GM21447 (cell line): ENCODE results near the gene SLC13A3.
"Not testable (repeated sequence)": the region's sequence is repeated elsewhere in the genome, so short reads cannot be mapped to it uniquely, and the experiment has no call there.

ENCODE experiments used
- ATAC-seq: cut with Tn5 transposase; IDR thresholded peaks from one replicate; pipeline ENCODE4 v1.9.1; 2021; ENCODE audit not compliant: unreplicated experiment

The SLC13A3 gene

DNA sequence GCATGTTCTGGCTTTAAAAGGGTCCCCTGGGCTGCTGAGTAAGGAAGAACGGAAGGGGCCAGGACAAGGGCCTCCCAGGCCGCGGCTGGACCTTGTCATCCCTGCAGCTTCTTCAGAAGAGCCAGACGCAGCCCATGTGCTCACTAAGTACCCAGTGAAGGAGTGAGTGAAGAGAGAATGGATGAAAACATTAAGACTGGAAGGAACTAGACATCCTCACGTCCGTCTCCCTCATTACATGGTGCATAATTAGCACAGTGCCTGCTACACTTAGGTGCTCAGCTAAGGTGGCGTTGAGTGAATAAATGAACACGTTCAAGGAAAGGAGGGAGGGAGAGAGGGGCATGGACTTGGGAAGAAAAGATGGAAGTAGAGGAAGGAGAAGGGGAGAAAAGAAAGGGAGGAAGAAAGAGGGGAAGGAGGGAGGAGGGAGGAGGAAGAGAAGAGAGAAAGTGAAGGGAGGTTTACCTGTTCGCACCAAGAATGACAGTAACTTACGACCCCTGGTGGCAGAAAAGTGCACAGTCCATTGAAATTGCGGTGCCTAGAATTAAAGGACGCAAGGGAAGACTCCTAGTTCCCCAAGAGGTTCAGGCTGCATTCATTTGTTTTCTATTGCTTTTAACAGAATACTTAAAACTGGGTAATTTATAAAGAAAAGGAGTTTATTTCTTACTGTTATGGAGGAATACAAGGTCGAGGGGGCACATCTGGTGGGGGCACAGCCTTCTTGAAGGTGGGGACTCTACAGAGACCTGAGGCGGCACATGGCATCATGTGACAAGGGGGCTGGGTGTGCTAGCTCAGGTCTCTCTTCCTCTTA lies 30.0 kb upstream of the SLC13A3 start:
- ATAC-seq = no peak

- ATAC-seq = no peak
Observed at GRCh38 chr20:46680684-46681031, 29.4 kb upstream of the SLC13A3 start.

DNA sequence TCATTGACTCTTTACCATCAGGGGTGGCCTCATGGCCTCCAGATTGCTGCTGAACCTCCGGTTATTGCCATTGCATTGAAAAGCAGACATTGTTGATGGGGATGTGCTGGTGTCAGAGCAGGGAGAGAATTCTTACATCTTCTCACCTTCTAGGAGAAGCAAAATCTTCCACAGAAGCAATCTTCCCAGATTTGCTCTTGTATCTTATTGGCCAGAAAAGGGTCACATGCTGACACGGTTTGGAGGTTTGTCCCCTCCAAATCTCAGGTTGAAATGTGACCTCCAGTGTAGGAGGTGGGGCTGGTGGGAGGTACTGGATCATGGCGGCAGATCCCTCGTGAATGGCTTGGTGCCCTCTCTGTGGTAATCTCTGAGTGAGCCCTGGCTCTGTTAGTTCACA lies 27.3 kb upstream of the SLC13A3 start:
- ATAC-seq = no peak

DNA sequence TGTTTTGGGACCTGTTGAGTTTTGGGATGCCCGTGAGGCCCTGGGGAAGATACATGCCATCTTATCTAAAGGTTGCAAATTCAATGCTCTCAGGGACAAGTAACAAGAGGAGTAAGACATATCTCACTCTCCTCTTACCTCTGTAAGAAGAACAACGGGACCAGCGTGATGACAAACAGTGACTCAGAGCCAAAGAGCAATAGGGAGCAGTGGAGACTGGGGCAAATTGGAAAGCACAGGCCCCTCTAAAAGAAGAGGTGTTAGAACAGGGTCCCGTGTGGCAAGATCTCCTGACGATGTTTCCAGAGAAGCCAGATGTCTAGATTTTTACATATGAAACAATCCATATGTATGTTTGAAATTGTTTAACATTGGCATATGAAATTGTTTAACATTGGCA lies 26.3 kb upstream of the SLC13A3 start:
- no peak for ATAC-seq

DNA sequence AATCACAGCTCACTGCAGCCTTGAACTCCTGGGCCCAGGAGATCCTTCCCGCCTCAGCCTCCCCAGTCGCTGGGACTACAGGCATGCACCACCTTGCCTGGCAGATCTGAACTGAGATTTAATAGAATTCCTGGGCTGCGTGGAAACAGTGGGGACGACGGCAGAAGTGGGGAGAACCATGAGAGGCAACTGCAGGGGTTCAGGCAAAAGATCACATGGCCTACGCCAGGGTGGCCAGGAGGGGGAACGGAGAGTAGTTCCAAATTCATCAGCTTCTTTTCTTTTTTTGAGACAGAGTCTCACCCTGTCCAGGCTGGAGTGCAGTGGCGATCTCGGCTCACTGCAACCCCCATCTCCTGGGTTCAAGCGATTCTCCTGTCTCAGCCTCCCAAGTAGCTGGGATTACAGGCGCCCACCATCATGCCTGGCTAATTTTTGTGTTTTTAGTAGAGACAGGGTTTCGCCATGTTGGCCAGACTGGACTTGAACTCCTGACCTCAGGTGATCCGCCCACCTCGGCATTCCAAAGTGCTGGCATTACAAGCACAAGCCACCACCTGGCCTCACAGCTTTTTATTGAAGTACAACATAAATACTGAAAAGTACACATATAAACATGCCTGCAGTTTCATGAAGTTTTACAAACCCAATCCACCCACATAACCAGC lies 25.5 kb upstream of the SLC13A3 start:
- ATAC-seq = not testable (repeated sequence)

DNA sequence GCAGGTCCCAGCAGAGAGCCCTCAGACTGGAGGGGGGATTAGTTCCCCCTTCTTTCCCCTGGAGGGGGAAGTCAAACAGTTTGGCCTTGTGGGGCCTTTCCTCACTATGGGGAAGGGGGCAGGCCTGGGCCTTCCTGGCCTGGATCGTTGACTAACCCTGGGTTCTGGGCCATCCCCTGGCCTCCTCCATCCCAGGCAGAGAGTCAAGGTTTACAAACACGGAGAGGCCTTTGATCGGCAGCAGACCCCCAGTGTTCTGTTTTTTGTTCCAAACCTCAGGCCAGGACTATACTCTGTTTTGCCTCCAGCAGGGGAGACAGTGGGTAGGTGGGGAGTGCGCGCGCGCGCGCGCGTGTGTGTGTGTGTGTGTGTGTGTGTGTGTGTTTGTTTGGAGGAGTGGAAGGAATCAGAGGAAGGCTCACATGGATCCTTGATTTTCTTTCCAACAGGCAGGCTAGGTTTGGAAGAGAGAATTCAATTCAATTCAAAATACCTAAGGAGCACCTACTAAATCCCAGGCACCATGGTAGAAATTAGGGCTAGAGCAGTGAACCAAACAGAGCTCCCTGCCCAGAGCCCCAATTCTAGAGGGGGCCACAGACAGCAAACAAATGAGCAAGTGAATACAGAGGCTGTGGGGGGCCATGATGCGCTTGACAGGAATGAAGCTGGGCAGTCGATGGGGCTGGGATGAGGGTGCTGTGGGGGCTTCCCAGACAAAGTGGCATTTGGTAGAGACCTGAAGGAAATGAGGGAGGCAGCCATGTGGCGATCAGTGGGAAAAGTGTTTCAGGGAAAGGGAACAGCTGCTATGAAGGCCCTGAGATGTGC lies 23.2 kb upstream of the SLC13A3 start:
- ATAC-seq = no peak

DNA sequence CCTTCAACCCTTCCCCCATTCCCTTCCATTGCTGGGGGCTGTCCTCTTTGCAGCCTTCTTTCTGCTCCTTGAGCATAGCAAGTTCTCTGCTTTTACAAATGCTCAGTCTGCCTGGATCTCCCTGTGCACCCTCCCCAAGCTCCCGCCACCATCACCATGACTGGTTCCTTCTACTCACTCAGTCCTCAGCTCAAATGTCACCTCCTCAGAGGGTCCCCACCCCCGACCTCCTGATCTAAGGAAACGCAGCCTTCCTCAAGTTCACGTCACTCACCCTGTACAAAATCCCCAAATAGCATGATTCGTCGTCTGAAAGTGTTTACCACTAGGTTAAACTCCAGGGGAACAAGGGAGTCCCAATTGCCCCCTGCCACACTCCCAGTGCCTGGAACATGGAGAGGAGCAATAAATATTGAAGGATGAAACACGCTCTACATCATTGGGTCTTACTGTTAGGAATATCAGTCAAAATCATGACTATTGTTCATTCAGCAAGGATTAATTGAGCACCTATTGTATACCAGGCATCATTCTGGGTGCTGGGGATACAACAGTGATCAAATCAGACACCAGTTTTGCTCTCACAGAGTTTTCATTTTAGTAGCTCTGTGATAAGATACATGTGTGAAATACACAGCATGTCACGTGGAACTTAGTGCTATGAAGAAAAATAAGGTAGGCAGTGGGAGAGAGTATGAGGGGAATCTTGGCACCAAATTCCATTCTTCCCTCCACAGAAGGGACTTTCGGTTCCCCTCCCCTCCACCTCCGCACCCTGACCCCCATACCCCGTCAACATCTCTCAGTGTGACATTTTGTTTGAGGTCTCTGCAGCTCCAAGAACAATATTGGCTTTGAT lies 22.4 kb upstream of the SLC13A3 start:
- ATAC-seq = no peak

- no peak for ATAC-seq
Observed at GRCh38 chr20:46672543-46673148, 21.4 kb upstream of the SLC13A3 start.

- ATAC-seq = no peak
Observed at GRCh38 chr20:46671866-46672542, 20.7 kb upstream of the SLC13A3 start.

DNA sequence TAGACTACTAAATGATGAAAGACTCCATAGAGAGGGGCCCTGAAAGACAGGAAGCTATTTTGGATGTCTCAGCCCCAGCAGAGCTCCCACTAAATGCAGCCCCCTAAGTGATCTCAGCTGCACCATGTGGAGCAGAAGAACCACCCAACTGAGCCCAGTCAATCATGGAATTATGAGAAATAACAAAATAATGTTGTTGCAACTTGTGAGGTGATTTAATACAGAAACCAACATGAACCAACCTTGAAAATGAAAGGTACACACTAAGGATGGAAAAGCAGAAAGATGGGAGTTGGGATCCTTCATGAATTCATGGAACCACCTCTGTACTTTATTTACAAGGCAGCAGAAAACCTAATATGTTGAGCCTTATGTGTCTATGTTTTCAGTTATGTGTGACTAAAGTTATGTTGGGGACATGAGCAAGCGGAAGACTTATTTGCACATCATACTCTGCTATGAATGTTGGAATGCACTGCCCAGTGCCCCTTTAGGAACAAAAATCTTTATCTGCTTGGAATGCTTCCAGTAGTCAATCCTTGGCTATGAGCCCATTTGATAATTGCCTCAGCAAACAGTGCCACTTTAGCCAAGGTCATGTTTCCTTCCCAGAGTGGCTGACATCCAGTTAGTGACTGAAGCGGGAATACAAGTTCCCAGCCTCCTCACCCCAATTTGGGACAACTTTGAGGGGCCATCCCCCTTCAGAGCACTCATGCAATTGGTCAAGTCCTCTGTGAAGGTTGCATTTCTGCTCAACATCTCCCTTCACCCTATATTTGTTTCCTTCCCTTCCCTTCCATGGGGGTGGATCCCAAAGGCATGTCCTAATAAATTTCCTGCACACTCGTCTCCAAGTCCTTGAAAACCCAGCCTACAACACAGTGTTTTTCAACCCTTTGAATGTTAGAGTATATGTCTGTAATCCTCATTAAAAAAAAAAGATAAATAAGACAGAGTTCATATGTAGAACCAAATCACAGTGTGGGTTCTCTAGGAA lies 19.6 kb upstream of the SLC13A3 start:
- ATAC-seq = no peak

DNA sequence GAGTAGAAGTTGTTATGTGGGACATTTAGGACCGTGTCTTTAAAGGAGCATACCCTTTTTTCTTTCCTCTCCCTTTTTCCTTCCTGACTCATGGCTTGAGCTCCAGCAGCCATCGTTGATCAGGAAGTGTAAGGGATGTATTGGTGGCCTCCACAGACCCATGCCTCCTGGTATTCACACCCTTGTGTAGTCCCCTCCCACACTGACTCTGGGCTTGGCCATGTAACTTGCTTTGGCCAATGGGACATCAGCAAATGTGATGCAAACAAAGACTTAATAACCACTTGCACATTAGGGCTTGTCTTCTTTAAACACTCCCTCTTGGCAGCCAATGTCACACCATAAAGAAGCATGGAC lies 18.9 kb upstream of the SLC13A3 start:
- no peak for ATAC-seq

- no peak for ATAC-seq
Observed at GRCh38 chr20:46666818-46667515, 15.7 kb upstream of the SLC13A3 start.

- ATAC-seq = no peak
Observed at GRCh38 chr20:46666306-46666705, 15.0 kb upstream of the SLC13A3 start.

- ATAC-seq = no peak
Observed at GRCh38 chr20:46665602-46666001, 14.3 kb upstream of the SLC13A3 start.

DNA sequence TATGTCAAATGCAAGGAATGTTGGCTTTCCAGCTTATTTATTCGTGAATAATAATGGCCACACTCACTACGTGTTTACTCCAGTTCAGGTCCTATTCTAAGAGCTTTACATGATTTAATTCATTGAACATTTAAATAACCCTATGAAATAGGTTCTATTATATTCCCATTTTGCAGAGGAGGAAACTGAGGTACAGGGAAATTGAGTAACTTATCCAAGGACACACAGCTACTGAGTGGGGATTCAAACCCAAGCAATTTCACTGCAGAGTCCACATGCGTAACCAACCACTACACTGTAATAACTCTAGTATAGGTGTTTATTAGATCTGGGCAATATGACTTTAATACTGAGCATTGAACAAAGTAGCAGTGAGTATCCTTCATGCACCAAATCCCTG lies 12.3 kb upstream of the SLC13A3 start:
- ATAC-seq = no peak

GRCh38 chr20:46661659-46662058 lies 10.4 kb upstream of the SLC13A3 start:
- ATAC-seq = no peak

DNA sequence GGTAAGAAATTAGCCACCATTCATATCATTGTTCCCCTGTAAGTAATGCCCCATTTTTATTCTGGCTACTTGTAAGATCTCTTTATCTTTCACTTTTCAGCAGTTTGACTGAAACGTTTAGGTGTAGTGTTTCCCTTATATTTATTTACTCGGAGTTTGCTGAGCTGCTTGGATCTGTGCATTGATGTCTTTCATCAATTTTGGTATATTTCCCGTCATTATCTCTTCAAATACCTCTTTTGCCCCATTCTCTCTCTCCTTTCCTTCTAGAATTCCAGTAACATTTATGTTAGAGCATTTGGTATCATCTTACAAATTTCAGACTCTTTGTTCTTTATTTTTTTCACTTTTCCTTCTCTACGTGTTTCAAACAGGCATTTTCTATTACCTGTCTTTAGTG lies 9.2 kb upstream of the SLC13A3 start:
- no peak for ATAC-seq

DNA sequence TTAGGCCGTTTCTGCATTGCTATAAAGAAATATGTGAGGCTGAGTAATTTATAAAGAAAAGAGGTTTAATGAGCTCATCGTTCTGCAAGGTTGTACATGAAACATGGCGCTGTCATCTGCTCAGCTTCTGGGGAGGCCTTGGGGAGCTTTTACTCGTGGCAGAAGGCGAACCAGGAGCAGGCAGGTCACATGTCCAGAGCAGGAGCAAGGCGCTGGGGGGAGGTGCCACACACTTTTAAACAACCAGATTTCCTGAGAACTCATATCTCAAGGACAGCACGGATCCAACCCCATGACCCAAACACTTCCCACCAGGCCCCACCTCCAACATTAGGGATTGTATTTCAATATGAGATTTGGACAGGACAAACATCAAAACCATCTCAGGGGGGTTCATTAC lies 6.4 kb upstream of the SLC13A3 start:
- ATAC-seq = no peak
